ENCODE data around the gene KATNB1. TPM values are rescaled to one million over a fixed set of nuclear protein-coding genes. Genes with fewer than 3 reads are reported as not detected.
A peak's percentile ranks its signal among the peaks of the same experiment; 100 is the strongest.

The KATNB1 gene
- total and polyA plus RNA-seq, 2 of the 8 experiments (the other 6 are each of a cell fraction or from before 2014, with no cell fraction given), result 50.2 to 60.4 TPM

DNA sequence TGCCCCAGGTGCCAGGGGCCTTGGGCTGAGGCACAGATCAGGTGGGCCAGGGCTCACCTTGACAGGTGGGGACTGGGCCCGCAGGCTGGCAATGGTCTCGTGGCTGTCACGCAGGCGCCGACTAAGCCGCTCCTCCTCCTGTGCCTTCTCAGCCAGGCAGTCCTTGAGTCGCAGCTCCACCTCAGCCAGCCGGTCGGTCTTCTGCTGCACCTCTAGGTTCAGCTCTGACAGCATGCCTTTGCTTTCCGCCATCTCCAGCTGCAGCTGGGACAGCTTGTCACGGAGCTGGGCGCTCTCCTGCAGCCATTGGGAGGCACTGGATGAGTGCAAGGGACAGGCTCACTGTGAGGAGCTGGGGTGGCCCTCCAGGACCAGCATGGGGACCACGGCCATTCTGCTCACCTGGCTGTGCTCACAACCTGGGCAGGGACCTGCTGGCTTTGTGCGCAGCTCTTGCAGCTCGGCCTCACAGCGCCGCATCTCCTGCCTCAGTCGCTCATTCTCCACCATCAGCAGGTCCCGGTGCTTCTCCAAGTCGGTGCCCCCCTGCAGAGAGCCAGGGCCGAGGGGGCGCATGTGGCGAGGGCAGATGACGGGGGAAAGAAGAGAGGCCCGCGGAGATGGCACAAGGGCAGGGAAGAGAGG, 35.7 kb downstream of the KATNB1 start:
- Histone ChIP-seq H3K23me2 (ENCODE audit: low read depth, low read length) (no peaks in the 10 kb centered on the region), H2BK5ac (ENCODE audit: low read depth, low read length) (no peak overlapping the region), H2BK12ac (ENCODE audit: low read depth, low read length) (0 out of 2 replicates have a peak overlapping the region, but pooled peaks have one; percentile 50), H3K14ac (ENCODE audit: insufficient read length) (no peak overlapping the region), H3K27ac (ENCODE audit: low read depth, low read length) (no peak overlapping the region), H3K4me1 (replicated peaks in 1 of 4; ENCODE audit: control insufficient read depth in 3 of 4, insufficient read depth in 4 of 4, low read length in 3 of 4) (peaks cover 2 to 16% (median 15%) of the 10 kb centered on the region in 4 experiments), H2AK5ac (ENCODE audit: low read depth, low read length) (no peak overlapping the region), H3K79me2 (ENCODE audit: control insufficient read depth in 1 of 2, insufficient read depth in 2 of 2, low read length in 2 of 2) (no peaks in the 10 kb centered on the region), H2BK20ac (ENCODE audit: low read length) (no peak overlapping the region), H2BK15ac (ENCODE audit: low read length) (no peak overlapping the region), H3K79me1 (ENCODE audit: low read depth, low read length) (no peaks in the 10 kb centered on the region), H4K91ac (replicated peaks; ENCODE audit: insufficient read length, low read length) (no peak overlapping the region), H3K9me3 (ENCODE audit: insufficient read depth in 2 of 2, low read depth in 1 of 2, low read length in 1 of 2) (no peaks in the 10 kb centered on the region), H3K4ac (replicated peaks; ENCODE audit: insufficient read length, low read depth, low read length) (no peak overlapping the region), H3K4me3 (ENCODE audit: extremely low read depth in 1 of 4, insufficient read depth in 2 of 4, low read depth in 3 of 4, low read length in 4 of 4) (no peak overlapping the region), H4K20me1 (replicated peaks in 1 of 2; ENCODE audit: control insufficient read depth in 1 of 2, insufficient read depth in 2 of 2, low read length in 2 of 2) (no peaks in the 10 kb centered on the region), H2BK120ac (replicated peaks; ENCODE audit: low read depth, low read length) (no peak overlapping the region), H3K56ac (replicated peaks; ENCODE audit: insufficient read length, low read depth, low read length) (no peak overlapping the region), H3K9ac (replicated peaks in 1 of 4; ENCODE audit: extremely low read depth in 1 of 4, low read depth in 3 of 4, low read length in 3 of 4) (no peak overlapping the region), H3K27me3 (replicated peaks in 1 of 4; ENCODE audit: control insufficient read depth in 3 of 4, extremely low read depth in 1 of 4, insufficient read depth in 3 of 4, low read length in 3 of 4) (peaks cover 0 to 4% (median 0%) of the 10 kb centered on the region in 4 experiments; a peak in 3 of 7 replicates), H3K4me2 (ENCODE audit: insufficient read depth in 1 of 2, low read depth in 2 of 2, low read length in 2 of 2) (no peak overlapping the region), H2AFZ (ENCODE audit: low read length) (no peak overlapping the region), H3K36me3 (ENCODE audit: control insufficient read depth in 2 of 4, insufficient read depth in 4 of 4, low read length in 3 of 4) (no peaks in the 10 kb centered on the region), H4K5ac (ENCODE audit: insufficient read length, low read depth, low read length) (no peak overlapping the region), H3K18ac (ENCODE audit: extremely low read depth, low read length) (no peak overlapping the region), H4K8ac (ENCODE audit: extremely low read depth, insufficient read depth, low read length) (no peak overlapping the region), H3K23ac (ENCODE audit: insufficient read length) (no peak overlapping the region)
- TF ChIP-seq CHD2 (IDR thresholded peaks at IDR 0.05; ENCODE audit: low read length) (no peak), SIX5 (IDR thresholded peaks at IDR 0.05; ENCODE audit: low read depth, low read length) (no peak), CBX5 (IDR thresholded peaks at IDR 0.05; ENCODE audit: low read depth, low read length) (no peak), KDM1A (IDR thresholded peaks at IDR 0.05; ENCODE audit: borderline replicate concordance, low read length) (no peak)
- TF ChIP-seq, protein P1, sequence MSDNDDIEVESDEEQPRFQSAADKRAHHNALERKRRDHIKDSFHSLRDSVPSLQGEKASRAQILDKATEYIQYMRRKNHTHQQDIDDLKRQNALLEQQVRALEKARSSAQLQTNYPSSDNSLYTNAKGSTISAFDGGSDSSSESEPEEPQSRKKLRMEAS (IDR thresholded peaks at IDR 0.05), result no peak
- FAIRE-seq (no peak), DNase-seq (ENCODE audit: low read depth in 1 of 2, low spot score in 2 of 2) (no peak)
- CTCF ChIA-PET (ENCODE audit: partially characterized antibody), result interaction anchor here (0.7 to 22.4 kb wide), 10 partner anchors 15 to 234 kb away, joined by 3 to 279 read pairs (median 4); partner anchors contain the start of gene KIFC3
- 87% methylated on average over 26 of the region's 26 CpGs; no CpG with 5 or more reads in 1 of the 2 experiments for WGBS, 2 experiments (ENCODE audit: extremely low coverage in 1 of 2, insufficient coverage in 1 of 2, insufficient read length in 1 of 2, insufficient replicate concordance in 2 of 2, low coverage in 1 of 2, low lambda C conversion rate in 2 of 2, missing lambda C conversion rate in 1 of 2)
- POLR2A ChIA-PET (ENCODE audit: partially characterized antibody), result interaction anchor here (1.6 to 1.8 kb wide), 2 partner anchors 11 to 24 kb away, joined by 4 to 6 read pairs; no protein-coding TSS in a partner anchor

Measured in H1 (cell line).